KMS-11 (cell line): Measurements from ENCODE around the gene R3HDM4.

Experiments used
- H2AFZ ChIP-seq: fragments of 200-600 bp; sonication (generic); 2 replicates; pipeline ENCODE4 v1.6.1; 2016; ENCODE audit warnings: antibody characterized with exemption, mixed run types, low read depth
- H3K27ac ChIP-seq: fragments of 200-600 bp; sonication (generic); 2 replicates; pipeline ENCODE4 v1.6.1; 2016; ENCODE audit warnings: mild to moderate bottlenecking, mixed run types
- H3K27me3 ChIP-seq: fragments of 200-600 bp; sonication (generic); 2 replicates; pipeline ENCODE4 v1.6.1; 2017; ENCODE audit warnings: mild to moderate bottlenecking, low read depth, mixed run types, moderate library complexity; ENCODE audit not compliant: insufficient read depth
- H3K36me3 ChIP-seq: fragments of 200-600 bp; sonication (generic); 2 replicates; pipeline ENCODE4 v1.6.1; 2017; ENCODE audit warnings: mild to moderate bottlenecking, mixed run types; ENCODE audit not compliant: insufficient read depth
- H3K4me1 ChIP-seq: fragments of 200-600 bp; sonication (generic); 2 replicates; pipeline ENCODE4 v1.6.1; 2016; ENCODE audit warnings: mild to moderate bottlenecking, low read depth, mixed run types; ENCODE audit not compliant: poor library complexity, severe bottlenecking
- H3K4me2 ChIP-seq: fragments of 200-600 bp; sonication (generic); 2 replicates; pipeline ENCODE4 v1.7.0; 2016; ENCODE audit warnings: mild to moderate bottlenecking, mixed run types
- H3K4me3 ChIP-seq: fragments of 200-600 bp; sonication (generic); IDR thresholded peaks from 2 replicates; pipeline ENCODE4 v1.6.1; 2017; ENCODE audit warnings: low read depth, low read length, mixed read lengths; ENCODE audit not compliant: insufficient read depth
- H3K79me2 ChIP-seq: fragments of 200-600 bp; sonication (generic); 2 replicates; pipeline ENCODE4 v1.6.1; 2016; ENCODE audit warnings: low read depth, mixed run types; ENCODE audit not compliant: insufficient read depth
- H3K9ac ChIP-seq: fragments of 200-600 bp; sonication (generic); 2 replicates; pipeline ENCODE4 v1.6.1; 2016; ENCODE audit warnings: mild to moderate bottlenecking, mixed run types
- H4K20me1 ChIP-seq: fragments of 200-600 bp; sonication (generic); 2 replicates; pipeline ENCODE4 v1.6.1; 2016; ENCODE audit warnings: mild to moderate bottlenecking, mixed run types; ENCODE audit not compliant: insufficient read depth
- TF ChIP-seq, protein P1 (sequence below): fragments of 200-600 bp; sonication (generic); conservative IDR thresholded peaks from 2 replicates; pipeline ENCODE4 v1.6.1; 2017; ENCODE audit warnings: low read depth, mild to moderate bottlenecking, antibody characterized with exemption, low read length, moderate library complexity, mixed read lengths

R3HDM4 gene

GRCh38 chr19:897442-898039 lies 15.5 kb downstream of the R3HDM4 start:
- H3K4me1 ChIP-seq = no peaks in the 10 kb centered on the region
- no peak overlapping the region for H3K4me3 ChIP-seq
- H3K4me2 ChIP-seq = no peak overlapping the region
- H3K79me2 ChIP-seq = no peaks in the 10 kb centered on the region
- no peak overlapping the region for H2AFZ ChIP-seq
- TF ChIP-seq, protein P1, sequence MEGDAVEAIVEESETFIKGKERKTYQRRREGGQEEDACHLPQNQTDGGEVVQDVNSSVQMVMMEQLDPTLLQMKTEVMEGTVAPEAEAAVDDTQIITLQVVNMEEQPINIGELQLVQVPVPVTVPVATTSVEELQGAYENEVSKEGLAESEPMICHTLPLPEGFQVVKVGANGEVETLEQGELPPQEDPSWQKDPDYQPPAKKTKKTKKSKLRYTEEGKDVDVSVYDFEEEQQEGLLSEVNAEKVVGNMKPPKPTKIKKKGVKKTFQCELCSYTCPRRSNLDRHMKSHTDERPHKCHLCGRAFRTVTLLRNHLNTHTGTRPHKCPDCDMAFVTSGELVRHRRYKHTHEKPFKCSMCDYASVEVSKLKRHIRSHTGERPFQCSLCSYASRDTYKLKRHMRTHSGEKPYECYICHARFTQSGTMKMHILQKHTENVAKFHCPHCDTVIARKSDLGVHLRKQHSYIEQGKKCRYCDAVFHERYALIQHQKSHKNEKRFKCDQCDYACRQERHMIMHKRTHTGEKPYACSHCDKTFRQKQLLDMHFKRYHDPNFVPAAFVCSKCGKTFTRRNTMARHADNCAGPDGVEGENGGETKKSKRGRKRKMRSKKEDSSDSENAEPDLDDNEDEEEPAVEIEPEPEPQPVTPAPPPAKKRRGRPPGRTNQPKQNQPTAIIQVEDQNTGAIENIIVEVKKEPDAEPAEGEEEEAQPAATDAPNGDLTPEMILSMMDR = no peak
- no peaks in the 10 kb centered on the region for H3K36me3 ChIP-seq
- no peak overlapping the region for H3K27ac ChIP-seq
- H3K9ac ChIP-seq = no peak overlapping the region
- H3K27me3 ChIP-seq = no peaks in the 10 kb centered on the region
- H4K20me1 ChIP-seq = no peaks in the 10 kb centered on the region

GRCh38 chr19:896999-897398 lies 16.0 kb downstream of the R3HDM4 start:
- Histone ChIP-seq H3K9ac (no peak overlapping the region), H2AFZ (no peak overlapping the region), H3K4me2 (no peak overlapping the region), H3K4me1 (no peaks in the 10 kb centered on the region), H3K27me3 (no peaks in the 10 kb centered on the region), H3K36me3 (no peaks in the 10 kb centered on the region), H3K4me3 (no peak overlapping the region), H3K79me2 (peaks cover 5% of the 10 kb centered on the region; the same call in 1 of the 2 replicates), H3K27ac (no peak overlapping the region), H4K20me1 (no peaks in the 10 kb centered on the region)
- TF ChIP-seq, protein P1 = no peak

GRCh38 chr19:896434-896833 lies 16.6 kb downstream of the R3HDM4 start:
- no peak overlapping the region for H3K4me2 ChIP-seq
- no peak overlapping the region for H3K27ac ChIP-seq
- H4K20me1 ChIP-seq = no peaks in the 10 kb centered on the region
- peaks cover 5% of the 10 kb centered on the region; the same call in 1 of the 2 replicates for H3K79me2 ChIP-seq
- TF ChIP-seq, protein P1 = no peak
- no peak overlapping the region for H3K4me3 ChIP-seq
- H3K27me3 ChIP-seq = no peaks in the 10 kb centered on the region
- H3K36me3 ChIP-seq = no peaks in the 10 kb centered on the region
- H3K4me1 ChIP-seq = no peaks in the 10 kb centered on the region
- no peak overlapping the region for H2AFZ ChIP-seq
- no peak overlapping the region for H3K9ac ChIP-seq

DNA sequence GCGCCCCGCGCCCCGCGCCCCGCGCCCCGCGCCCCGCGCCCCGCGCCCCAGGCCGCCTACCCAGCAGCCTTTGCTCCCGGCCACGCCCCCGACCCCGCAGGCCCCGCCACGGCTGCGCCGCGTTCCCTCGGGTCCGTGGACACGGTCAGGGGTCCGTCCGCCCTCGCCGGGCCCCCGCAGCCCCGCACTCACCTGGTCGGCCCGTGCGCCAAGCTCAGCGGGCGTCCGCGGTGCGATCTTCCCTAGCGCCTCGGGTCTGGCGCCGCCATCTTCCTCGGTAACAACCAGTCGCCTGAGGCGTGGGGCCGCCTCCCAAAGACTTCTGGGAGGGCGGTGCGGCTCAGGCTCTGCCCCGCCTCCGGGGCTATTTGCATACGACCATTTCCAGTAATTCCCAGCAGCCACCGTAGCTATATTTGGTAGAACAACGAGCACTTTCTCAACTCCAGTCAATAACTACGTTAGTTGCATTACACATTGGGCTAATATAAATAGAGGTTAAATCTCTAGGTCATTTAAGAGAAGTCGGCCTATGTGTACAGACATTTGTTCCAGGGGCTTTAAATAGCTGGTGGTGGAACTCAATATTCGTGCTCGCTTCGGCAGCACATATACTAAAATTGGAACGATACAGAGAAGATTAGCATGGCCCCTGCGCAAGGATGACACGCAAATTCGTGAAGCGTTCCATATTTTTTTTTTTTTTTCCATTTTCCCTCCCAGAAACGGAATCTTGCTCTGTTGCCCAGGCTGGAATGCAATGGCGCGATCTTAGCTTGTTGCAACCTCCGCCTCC lies 19.9 kb downstream of the R3HDM4 start, which contains the start of the genes MED16 and RNU6-9:
TSS of gene MED16 (minus strand) at position 294 of the 796 bp plus-strand sequence. CDS start 2,056 bp downstream, outside the sequence.
TSS of gene RNU6-9 (plus strand) at position 591 of the 796 bp plus-strand sequence.
- Histone ChIP-seq H3K27ac (peak within 1 kb of the TSS; percentile 58), H3K4me1 (no peaks in the 10 kb centered on the region), H3K27me3 (no peaks in the 10 kb centered on the region), H2AFZ (peak within 1 kb of the TSS; percentile 65; the same call in 1 of the 2 replicates), H3K36me3 (no peaks in the 10 kb centered on the region), H3K9ac (peak within 1 kb of the TSS; percentile 67; the same call in 1 of the 2 replicates), H4K20me1 (no peaks in the 10 kb centered on the region), H3K4me3 (no peak within 1 kb of the TSS), H3K79me2 (peaks cover 9% of the 10 kb centered on the region; the same call in 1 of the 2 replicates), H3K4me2 (peak within 1 kb of the TSS; percentile 91)
- TF ChIP-seq, protein P1 = no peak
